ENCODE measurements around the gene GFOD2. TPM values are rescaled to one million over a fixed set of nuclear protein-coding genes. Genes with fewer than 3 reads are reported as not detected.

GFOD2 gene
- total RNA-seq, 2 experiments from 2014 or later = 16.2 to 18.0 TPM

GRCh38 chr16:67647111-67647651 lies 71.9 kb downstream of the GFOD2 start:
- peaks cover 14% of the 10 kb centered on the region; the same call in 1 of the 2 replicates for H3K79me2 ChIP-seq (ENCODE audit: insufficient read depth, low read depth, low read length)
- no peaks in the 10 kb centered on the region; the same call in 1 of the 2 replicates for H4K20me1 ChIP-seq (ENCODE audit: insufficient read depth, low read length)
- no peak overlapping the region for H3K27ac ChIP-seq (ENCODE audit: low read depth, low read length, poor library complexity, severe bottlenecking)
- H3K4me2 ChIP-seq (ENCODE audit: low read length) = no peak overlapping the region
- H2AFZ ChIP-seq (ENCODE audit: low read length) = no peak overlapping the region
- no peaks in the 10 kb centered on the region for H3K9me3 ChIP-seq (ENCODE audit: low read length)
- no peak overlapping the region for H3K4me3 ChIP-seq (ENCODE audit: low read depth, low read length, poor library complexity, severe bottlenecking)
- CTCF ChIA-PET (ENCODE audit: unreplicated experiment) = interaction anchor here (0.6 kb wide), 1 partner anchor 102 kb away, joined by 14 read pairs; no protein-coding TSS in a partner anchor
- POLR2A ChIA-PET = interaction anchor here (5.3 kb wide), 1 partner anchor 12 kb away, joined by 22 read pairs; the partner anchor contains the start of gene ACD
- H3K36me3 ChIP-seq (ENCODE audit: insufficient read depth, low read length) = peaks cover 53% of the 10 kb centered on the region
- no TSS peak for BruUV-seq (replicated peaks)
- peaks cover 25% of the 10 kb centered on the region for H3K4me1 ChIP-seq (ENCODE audit: insufficient read depth, low read length, poor library complexity, severe bottlenecking)
- DNase-seq (ENCODE audit: low spot score) = no peak
- TF ChIP-seq CTCF (conservative IDR thresholded peaks at IDR 0.05; ENCODE audit: low read length) (no peak), EZH2phosphoT487 (IDR thresholded peaks at IDR 0.05; ENCODE audit: borderline replicate concordance, low read depth, low read length) (no peak)
- intact Hi-C loops (cut with micrococcal nuclease; ENCODE audit: unreplicated experiment) = no loop called here
- no peaks in the 10 kb centered on the region for H3K9me2 ChIP-seq (ENCODE audit: insufficient read depth, low read length)

- TSS peak; percentile 55 for BruUV-seq (replicated peaks)
- peak; percentile 45 for DNase-seq (ENCODE audit: low spot score)
- Histone ChIP-seq H3K36me3 (ENCODE audit: insufficient read depth, low read length) (peaks cover 43% of the 10 kb centered on the region), H3K9me3 (ENCODE audit: low read length) (no peaks in the 10 kb centered on the region), H4K20me1 (ENCODE audit: insufficient read depth, low read length) (no peaks in the 10 kb centered on the region; the same call in 1 of the 2 replicates), H2AFZ (ENCODE audit: low read length) (peak overlapping the region; percentile 73; the same call in 1 of the 2 replicates), H3K27ac (ENCODE audit: low read depth, low read length, poor library complexity, severe bottlenecking) (peak overlapping the region; percentile 71), H3K9me2 (ENCODE audit: insufficient read depth, low read length) (no peaks in the 10 kb centered on the region), H3K4me3 (ENCODE audit: low read depth, low read length, poor library complexity, severe bottlenecking) (peak overlapping the region; percentile 76), H3K79me2 (ENCODE audit: insufficient read depth, low read depth, low read length) (peaks cover 14% of the 10 kb centered on the region; the same call in 1 of the 2 replicates), H3K4me2 (ENCODE audit: low read length) (peak overlapping the region; percentile 97), H3K4me1 (ENCODE audit: insufficient read depth, low read length, poor library complexity, severe bottlenecking) (peaks cover 25% of the 10 kb centered on the region)
- TF ChIP-seq EZH2phosphoT487 (IDR thresholded peaks at IDR 0.05; ENCODE audit: borderline replicate concordance, low read depth, low read length) (no peak), CTCF (conservative IDR thresholded peaks at IDR 0.05; ENCODE audit: low read length) (no peak)
- CTCF ChIA-PET (ENCODE audit: unreplicated experiment) = interaction anchor here (0.5 to 3.0 kb wide), 18 partner anchors 12 to 180 kb away, joined by 3 to 43 read pairs (median 4); partner anchors contain the start of genes ACD, CTCF and PARD6A
- intact Hi-C loops (cut with micrococcal nuclease; ENCODE audit: unreplicated experiment) = loop anchor here (1.0 kb wide), 1 partner anchor 124 kb away; no protein-coding TSS in a partner anchor
- POLR2A ChIA-PET = interaction anchor here (1.0 to 5.3 kb wide), 13 partner anchors 11 to 189 kb away, joined by 3 to 57 read pairs (median 5); partner anchors contain the start of genes ACD and RIPOR1
These were observed 73.6 kb downstream of the GFOD2 start for GRCh38 chr16:67645397-67646121.

All from OCI-LY7 (cell line).